HUES64 (cell line): ENCODE measurements around the gene NAALADL2.

Experiments used
- H3K27ac ChIP-seq: 2 replicates; pipeline ENCODE4 v1.7.0; 2013; ENCODE audit warnings: low read depth, low read length, inconsistent platforms
- H3K27me3 ChIP-seq: 2 replicates; pipeline ENCODE4 v1.6.1; 2013; ENCODE audit warnings: mild to moderate bottlenecking, low read length; ENCODE audit not compliant: insufficient read depth
- H3K36me3 ChIP-seq: 2 replicates; pipeline ENCODE4 v1.6.1; 2013; ENCODE audit warnings: mild to moderate bottlenecking, low read length; ENCODE audit not compliant: insufficient read depth
- H3K4me1 ChIP-seq: 2 replicates; pipeline ENCODE4 v1.6.1; 2013; ENCODE audit warnings: mild to moderate bottlenecking, low read length, moderate library complexity; ENCODE audit not compliant: insufficient read depth
- H3K4me3 ChIP-seq: 2 replicates; pipeline ENCODE4 v1.5.1; 2013; ENCODE audit warnings: mild to moderate bottlenecking, low read length, moderate library complexity
- H3K9ac ChIP-seq: 2 replicates; pipeline ENCODE4 v1.6.1; 2013; ENCODE audit warnings: mild to moderate bottlenecking, low read depth, low read length
- H3K9me3 ChIP-seq: 2 replicates; pipeline ENCODE4 v1.6.1; 2013; ENCODE audit warnings: low read depth, low read length; ENCODE audit not compliant: insufficient read depth
- WGBS: fragments of 150-250, 120-280 bp; methylation state at CpG from one replicate; pipeline ENCODE4 v1.1.7; 2013; ENCODE audit warnings: missing lambda C conversion rate; 5-methylcytosine and 5-hydroxymethylcytosine counted together

NAALADL2 gene

DNA sequence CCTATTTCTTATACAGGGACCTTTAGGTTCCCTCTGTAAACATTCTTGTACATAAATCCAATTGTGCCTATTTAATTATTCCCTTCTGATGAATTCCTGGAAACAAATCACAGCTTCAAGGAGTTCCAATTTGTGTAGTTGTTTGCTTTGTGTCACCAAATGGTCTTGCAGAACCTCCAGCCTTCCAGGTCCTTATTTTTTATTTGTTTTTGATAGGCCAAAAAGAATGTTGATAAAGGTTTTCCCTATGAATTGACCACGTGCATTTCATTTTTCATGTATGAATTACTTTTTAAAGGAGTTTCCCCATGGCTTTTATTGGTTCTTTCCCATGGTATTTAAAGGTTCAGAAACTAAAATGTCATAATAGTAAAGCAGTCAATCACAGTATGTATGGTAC, 243.0 kb downstream of the NAALADL2 start:
- 67% methylated on average over 1 of the region's 1 CpG for WGBS
- Histone ChIP-seq H3K36me3 (no peaks in the 10 kb centered on the region), H3K4me1 (no peaks in the 10 kb centered on the region), H3K9me3 (no peaks in the 10 kb centered on the region), H3K27ac (no peak overlapping the region), H3K9ac (no peak overlapping the region), H3K27me3 (no peaks in the 10 kb centered on the region), H3K4me3 (no peak overlapping the region)

DNA sequence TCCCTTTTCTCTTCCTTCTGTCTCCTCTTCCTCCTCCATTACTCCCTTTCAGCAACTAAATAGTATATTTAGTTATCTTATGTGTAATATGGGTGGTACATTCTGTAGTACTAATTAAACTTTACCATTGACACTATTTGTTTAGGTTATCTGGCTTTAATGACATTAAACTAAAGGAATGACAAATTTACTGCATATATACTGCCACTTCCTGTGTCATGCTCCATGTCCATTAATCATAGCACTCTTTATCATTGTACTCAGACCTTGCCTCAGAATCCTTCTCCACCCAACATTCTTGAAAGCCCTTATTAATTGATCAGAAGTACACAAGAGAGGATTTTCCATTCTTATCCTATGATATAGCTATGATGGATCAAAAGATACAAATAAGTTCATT, 244.2 kb downstream of the NAALADL2 start:
- H3K36me3 ChIP-seq = no peaks in the 10 kb centered on the region
- no peak overlapping the region for H3K27ac ChIP-seq
- no peaks in the 10 kb centered on the region for H3K27me3 ChIP-seq
- H3K4me3 ChIP-seq = no peak overlapping the region
- no peak overlapping the region for H3K9ac ChIP-seq
- no peaks in the 10 kb centered on the region for H3K9me3 ChIP-seq
- no peaks in the 10 kb centered on the region for H3K4me1 ChIP-seq

DNA sequence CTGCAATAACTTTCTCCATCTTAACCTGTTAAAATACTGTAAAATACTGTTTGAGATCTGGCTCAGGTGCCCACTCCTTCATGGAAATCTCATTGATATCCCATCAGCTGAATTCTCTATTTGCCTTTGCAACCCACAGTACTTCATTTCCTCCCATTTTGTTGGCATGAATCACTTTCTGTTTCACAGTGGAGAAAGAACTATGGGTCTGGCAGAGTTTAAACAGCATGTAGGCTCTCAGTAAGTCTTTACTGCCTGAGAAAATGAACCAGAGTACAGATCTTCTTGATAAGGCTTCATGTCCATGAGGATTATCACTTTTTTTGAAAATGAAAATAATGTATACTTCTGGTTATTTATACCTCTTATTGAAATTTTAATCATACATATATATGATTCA, 245.9 kb downstream of the NAALADL2 start:
- Histone ChIP-seq H3K9me3 (no peaks in the 10 kb centered on the region), H3K4me1 (no peaks in the 10 kb centered on the region), H3K27me3 (no peaks in the 10 kb centered on the region), H3K9ac (no peak overlapping the region), H3K27ac (no peak overlapping the region), H3K4me3 (no peak overlapping the region), H3K36me3 (no peaks in the 10 kb centered on the region)

DNA sequence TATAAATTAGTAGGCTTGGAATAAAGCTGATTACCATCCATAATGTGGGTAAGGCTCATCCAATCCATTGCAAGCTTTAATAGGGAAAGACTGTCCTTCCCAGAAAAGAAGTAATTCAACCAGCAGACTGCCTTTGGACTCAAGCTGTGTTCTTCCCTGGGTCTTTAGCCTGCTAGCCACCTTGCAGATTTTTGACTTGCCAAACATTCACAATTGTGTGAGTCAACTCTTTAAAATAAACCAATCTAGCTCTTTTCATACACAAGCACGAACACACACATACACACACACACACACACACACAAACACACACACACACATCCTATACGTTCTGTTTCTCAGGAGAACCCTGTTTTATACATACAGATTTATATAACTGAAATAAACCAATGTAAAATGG, 248.1 kb downstream of the NAALADL2 start:
- WGBS = 87% methylated on average over 1 of the region's 2 CpGs
- Histone ChIP-seq H3K27me3 (no peaks in the 10 kb centered on the region), H3K9me3 (no peaks in the 10 kb centered on the region), H3K4me3 (no peak overlapping the region), H3K4me1 (no peaks in the 10 kb centered on the region), H3K27ac (no peak overlapping the region), H3K9ac (no peak overlapping the region), H3K36me3 (no peaks in the 10 kb centered on the region)

DNA sequence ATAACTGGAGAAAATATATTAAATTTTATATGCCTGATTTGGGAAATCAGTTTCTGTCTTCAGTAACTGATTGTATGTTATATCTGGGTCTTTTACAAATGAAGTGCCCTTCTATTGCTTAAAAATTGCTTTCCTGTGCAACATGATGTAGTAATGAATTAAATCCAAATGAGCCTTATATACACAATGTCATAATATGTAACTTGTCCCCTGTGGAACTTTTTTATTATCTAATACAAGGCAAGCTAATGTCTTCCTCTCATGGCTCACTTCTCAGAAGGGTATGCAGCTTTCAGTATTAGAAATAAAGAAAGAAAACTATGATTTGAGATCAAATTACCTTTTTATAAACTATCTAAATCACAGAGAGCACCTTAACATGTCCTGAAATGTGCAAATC, 248.9 kb downstream of the NAALADL2 start:
- Histone ChIP-seq H3K27me3 (no peaks in the 10 kb centered on the region), H3K4me1 (no peaks in the 10 kb centered on the region), H3K9me3 (no peaks in the 10 kb centered on the region), H3K36me3 (no peaks in the 10 kb centered on the region), H3K4me3 (no peak overlapping the region), H3K27ac (no peak overlapping the region), H3K9ac (no peak overlapping the region)

DNA sequence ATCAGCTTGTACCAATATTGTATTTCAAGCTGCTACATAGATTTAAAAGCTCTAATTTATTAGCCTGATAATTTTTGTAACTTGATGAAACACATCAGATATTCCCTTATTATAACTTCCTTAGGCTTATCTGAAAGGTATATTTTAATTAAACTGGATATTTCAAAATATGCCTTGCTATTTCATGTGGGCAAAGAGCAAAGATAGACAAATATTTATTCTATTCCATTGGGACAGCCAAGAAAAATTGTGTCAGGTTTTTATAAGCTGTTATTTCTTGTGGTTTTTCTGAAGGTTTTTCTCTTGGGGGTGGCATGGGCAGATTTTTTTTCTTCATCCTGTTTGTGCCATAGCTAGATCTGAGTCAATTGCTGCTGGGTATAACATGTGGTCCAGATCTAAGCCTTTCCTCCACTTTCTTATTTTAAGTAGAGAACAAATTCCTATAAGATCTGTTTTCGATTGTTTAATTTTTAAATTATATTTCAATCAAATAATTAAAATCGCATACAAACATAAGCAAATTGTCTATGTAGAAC, 249.5 kb downstream of the NAALADL2 start:
- Histone ChIP-seq H3K9me3 (no peaks in the 10 kb centered on the region), H3K9ac (no peak overlapping the region), H3K27me3 (no peaks in the 10 kb centered on the region), H3K4me1 (no peaks in the 10 kb centered on the region), H3K36me3 (no peaks in the 10 kb centered on the region), H3K4me3 (no peak overlapping the region), H3K27ac (no peak overlapping the region)
- WGBS = no CpG with 5 or more reads among the region's 2 CpGs

DNA sequence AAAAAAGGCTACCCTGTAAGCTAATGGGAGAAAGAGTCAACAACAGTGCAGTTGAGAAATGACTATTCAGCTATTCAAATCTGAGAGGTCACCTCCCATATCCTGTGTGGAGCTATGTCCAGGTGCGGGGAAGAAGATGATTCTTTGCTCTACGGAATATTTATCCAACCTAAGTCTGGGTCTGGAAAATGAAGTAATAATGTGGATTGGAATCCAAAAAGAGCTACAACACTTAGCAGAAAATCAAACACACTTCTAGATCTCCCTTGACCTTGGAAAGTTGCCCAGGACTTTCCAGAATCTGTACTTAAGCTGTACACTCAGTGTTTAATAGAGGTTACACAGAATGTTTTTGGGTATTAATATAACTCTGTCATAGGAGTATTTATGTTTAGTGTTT, 251.9 kb downstream of the NAALADL2 start:
- H3K27ac ChIP-seq = no peak overlapping the region
- H3K27me3 ChIP-seq = no peaks in the 10 kb centered on the region
- no peaks in the 10 kb centered on the region for H3K9me3 ChIP-seq
- no peaks in the 10 kb centered on the region for H3K4me1 ChIP-seq
- no peak overlapping the region for H3K4me3 ChIP-seq
- no peaks in the 10 kb centered on the region for H3K36me3 ChIP-seq
- H3K9ac ChIP-seq = no peak overlapping the region
- WGBS = no CpG with 5 or more reads among the region's 2 CpGs

DNA sequence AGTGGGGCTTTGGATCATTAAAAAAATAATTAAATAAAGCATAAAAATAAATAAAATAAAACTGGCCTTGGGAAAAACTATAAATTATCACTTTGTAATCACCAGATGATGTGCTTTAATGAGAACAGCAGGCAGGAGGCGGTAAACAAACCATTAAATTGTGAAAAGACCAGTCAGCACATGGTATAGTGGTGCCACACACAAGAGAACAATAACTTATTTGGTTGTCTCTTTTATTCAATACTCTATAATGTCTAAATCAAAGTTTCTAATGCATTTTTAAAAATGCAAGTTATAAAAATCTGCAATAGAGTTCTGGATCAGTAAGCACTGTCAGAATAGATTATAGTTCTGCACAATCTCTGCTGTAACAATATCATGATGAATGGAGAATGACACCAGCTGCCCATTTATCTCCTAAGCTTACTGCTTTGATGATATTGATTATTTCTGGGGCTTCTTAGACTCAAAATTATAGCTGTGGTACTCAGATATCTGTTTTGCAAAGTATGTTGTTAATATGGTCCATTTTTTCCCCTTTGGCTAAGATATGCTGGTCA, 259.3 kb downstream of the NAALADL2 start:
- H3K4me3 ChIP-seq = no peak overlapping the region
- H3K27ac ChIP-seq = no peak overlapping the region
- 100% methylated on average over 1 of the region's 1 CpG for WGBS

DNA sequence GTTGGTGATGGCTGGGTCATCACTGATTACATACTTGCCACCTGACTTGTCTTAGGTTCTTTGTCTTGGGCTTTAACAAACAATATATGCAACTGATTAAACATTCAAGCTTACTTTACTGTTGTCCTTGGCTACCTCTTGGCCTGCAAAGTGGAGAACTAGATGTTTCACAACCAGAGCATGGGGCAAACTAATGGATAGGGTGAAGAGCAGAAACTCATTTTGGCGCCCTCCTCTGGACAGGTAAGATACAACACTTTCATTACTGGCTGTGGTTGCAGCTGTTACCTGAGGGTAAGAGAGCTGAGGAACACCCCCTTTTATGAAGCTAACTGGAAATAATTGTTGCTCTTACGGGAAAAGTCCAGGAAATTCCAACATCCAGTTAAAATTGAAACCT, 262.1 kb downstream of the NAALADL2 start:
- H3K27me3 ChIP-seq = no peaks in the 10 kb centered on the region
- H3K9ac ChIP-seq = no peak overlapping the region
- no peaks in the 10 kb centered on the region for H3K4me1 ChIP-seq
- H3K9me3 ChIP-seq = peaks cover 6% of the 10 kb centered on the region; the same call in 1 of the 2 replicates
- 74% methylated on average over 2 of the region's 2 CpGs for WGBS
- no peak overlapping the region for H3K27ac ChIP-seq
- no peak overlapping the region for H3K4me3 ChIP-seq
- H3K36me3 ChIP-seq = no peaks in the 10 kb centered on the region

More for the DNA sequence above, 259.3 kb downstream of the NAALADL2 start:
- Histone ChIP-seq H3K27me3 (no peaks in the 10 kb centered on the region), H3K9me3 (no peaks in the 10 kb centered on the region), H3K36me3 (no peaks in the 10 kb centered on the region), H3K9ac (no peak overlapping the region), H3K4me1 (no peaks in the 10 kb centered on the region)

DNA sequence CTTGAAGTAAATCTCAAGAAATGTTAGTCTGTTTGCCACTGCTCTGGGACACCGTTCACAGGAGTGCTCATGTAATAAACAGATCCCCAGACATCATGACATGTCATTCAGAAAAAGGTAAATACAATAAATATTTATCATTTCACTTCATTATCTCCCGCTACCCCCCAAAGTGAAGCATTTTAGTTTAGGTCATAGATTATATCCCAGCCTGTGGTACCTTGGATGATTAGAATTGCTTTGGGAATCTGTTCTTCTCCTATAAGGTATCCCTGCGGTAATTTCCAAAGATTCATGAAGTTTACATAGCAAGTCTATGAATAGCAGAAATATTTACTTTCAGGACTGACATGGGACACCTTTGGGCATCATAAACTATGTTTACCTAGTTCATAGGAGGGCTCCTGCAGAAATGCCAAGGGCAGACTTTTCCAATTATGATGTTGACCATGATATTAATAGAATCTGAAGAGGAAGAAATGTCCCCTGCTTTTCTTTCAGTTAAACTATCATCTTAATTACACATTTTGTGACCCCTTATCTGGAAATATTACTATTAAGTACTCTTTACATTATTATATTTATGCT, 268.0 kb downstream of the NAALADL2 start:
- Histone ChIP-seq H3K27me3 (no peaks in the 10 kb centered on the region), H3K4me1 (no peaks in the 10 kb centered on the region), H3K9ac (no peak overlapping the region), H3K4me3 (no peak overlapping the region), H3K27ac (no peak overlapping the region), H3K36me3 (no peaks in the 10 kb centered on the region), H3K9me3 (peaks cover 10% of the 10 kb centered on the region; the same call in 1 of the 2 replicates)
- WGBS = 100% methylated on average over 2 of the region's 3 CpGs

DNA sequence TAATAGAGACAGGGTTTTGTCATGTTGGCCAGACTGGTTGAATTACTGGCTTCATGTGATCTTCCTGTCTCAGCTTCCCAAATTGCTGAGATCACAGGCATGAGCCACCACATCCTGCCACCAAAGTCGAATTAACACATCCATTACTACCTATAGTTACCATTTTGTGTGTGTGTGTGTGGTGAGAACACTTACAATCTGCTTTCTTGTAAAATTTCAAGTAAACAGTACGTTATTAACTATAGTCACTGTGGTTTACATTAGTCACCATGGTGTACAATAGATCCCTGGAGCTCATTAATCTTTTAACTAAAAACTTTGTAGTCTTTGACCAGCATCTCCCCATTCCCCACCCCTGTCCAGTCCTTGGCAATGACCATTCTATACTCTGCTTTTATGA, 270.0 kb downstream of the NAALADL2 start:
- Histone ChIP-seq H3K4me3 (no peak overlapping the region), H3K36me3 (no peaks in the 10 kb centered on the region), H3K9me3 (peaks cover 6% of the 10 kb centered on the region), H3K9ac (no peak overlapping the region), H3K4me1 (no peaks in the 10 kb centered on the region), H3K27ac (no peak overlapping the region), H3K27me3 (no peaks in the 10 kb centered on the region)
- WGBS = 100% methylated on average over 1 of the region's 2 CpGs

DNA sequence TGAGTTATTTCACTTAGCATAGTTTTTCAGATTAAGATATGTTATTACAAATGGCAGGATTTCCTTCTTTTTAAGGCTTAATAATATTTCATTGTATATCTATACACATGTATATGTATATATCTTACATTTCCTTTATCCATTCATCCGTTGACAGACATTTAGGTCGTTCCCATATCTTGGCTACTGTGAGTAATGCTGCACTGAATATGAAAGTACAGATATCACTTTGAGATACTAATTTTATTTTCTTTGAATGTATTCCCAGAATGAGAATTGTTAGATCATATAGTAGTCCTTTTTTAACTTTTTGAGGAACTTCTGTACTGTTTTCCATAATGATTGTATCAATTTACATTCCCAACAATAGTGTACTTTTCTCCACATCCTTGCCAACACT, 270.4 kb downstream of the NAALADL2 start:
- Histone ChIP-seq H3K27me3 (no peaks in the 10 kb centered on the region), H3K9me3 (peaks cover 4% of the 10 kb centered on the region; the same call in 1 of the 2 replicates), H3K4me3 (no peak overlapping the region), H3K4me1 (no peaks in the 10 kb centered on the region), H3K27ac (no peak overlapping the region), H3K36me3 (no peaks in the 10 kb centered on the region), H3K9ac (no peak overlapping the region)
- no CpG with 5 or more reads among the region's 2 CpGs for WGBS
